DOHH2 (cell line): ENCODE measurements around the gene TUBB2B.

Source experiments
- EZH2phosphoT487 ChIP-seq: fragments of 200-600 bp; sonication (generic); IDR thresholded peaks from 2 replicates; pipeline ENCODE4 v1.6.1; 2017; ENCODE audit warnings: borderline replicate concordance, mild to moderate bottlenecking, antibody characterized with exemption, low read length, moderate library complexity, mixed read lengths
- TF ChIP-seq, protein P1 (sequence below): fragments of 200-600 bp; sonication (generic); IDR thresholded peaks from one replicate; pipeline ENCODE4 v1.5.1; 2014; ENCODE audit warnings: antibody characterized with exemption, mild to moderate bottlenecking, low read depth, low read length; ENCODE audit not compliant: poor library complexity, severe bottlenecking

DNA sequence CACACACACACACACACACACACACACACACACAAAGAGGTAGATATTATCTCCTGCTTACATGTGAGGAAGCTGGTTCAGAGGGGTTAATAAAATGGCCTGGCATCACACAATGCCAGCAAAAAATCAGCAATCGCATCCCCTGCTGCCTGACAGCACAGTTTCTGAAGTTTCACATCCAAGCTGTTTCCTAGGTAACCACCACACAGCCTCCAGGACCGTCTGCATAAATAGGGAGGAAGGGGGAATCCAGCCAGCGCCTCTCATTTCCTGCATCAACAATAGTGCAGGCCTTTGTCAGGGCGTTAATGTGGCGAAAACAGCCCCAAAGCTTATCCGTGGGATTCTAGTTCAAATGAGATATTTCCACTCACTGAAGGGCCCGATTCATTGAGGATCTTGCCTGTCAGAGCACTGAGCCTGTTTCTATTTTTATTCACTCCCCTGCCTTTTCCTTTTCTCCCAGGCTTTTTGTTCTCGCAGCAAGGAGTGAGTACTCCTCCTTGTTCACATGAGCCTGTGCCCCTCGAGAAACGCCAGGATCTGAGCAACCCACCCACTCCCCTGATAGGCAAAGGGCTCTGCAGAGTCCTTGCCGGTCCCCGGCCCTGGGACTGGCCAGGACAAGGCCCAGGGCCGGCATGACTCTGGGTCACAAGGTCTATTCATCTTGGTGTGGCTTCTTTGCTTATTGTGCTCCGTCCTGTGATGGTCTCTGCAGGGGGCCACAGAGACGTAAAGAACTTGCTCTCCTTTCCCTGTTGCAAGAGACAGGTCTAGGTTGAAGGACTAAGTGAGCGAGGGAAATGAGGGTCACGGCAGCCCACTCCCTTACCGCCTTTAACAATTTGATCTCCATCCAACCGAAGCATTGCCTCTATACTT, 32.7 kb downstream of the TUBB2B start:
- TF ChIP-seq, protein P1, sequence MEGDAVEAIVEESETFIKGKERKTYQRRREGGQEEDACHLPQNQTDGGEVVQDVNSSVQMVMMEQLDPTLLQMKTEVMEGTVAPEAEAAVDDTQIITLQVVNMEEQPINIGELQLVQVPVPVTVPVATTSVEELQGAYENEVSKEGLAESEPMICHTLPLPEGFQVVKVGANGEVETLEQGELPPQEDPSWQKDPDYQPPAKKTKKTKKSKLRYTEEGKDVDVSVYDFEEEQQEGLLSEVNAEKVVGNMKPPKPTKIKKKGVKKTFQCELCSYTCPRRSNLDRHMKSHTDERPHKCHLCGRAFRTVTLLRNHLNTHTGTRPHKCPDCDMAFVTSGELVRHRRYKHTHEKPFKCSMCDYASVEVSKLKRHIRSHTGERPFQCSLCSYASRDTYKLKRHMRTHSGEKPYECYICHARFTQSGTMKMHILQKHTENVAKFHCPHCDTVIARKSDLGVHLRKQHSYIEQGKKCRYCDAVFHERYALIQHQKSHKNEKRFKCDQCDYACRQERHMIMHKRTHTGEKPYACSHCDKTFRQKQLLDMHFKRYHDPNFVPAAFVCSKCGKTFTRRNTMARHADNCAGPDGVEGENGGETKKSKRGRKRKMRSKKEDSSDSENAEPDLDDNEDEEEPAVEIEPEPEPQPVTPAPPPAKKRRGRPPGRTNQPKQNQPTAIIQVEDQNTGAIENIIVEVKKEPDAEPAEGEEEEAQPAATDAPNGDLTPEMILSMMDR, result no peak
- TF ChIP-seq EZH2phosphoT487, result no peak
